NAMALWA (cell line): ENCODE data around the gene ZBED4.

Experiments
- DNase-seq: peaks from one replicate; pipeline ENCODE4 v3.0.0-alpha.2; 2015; ENCODE audit warnings: low spot score

Gene ZBED4

DNA sequence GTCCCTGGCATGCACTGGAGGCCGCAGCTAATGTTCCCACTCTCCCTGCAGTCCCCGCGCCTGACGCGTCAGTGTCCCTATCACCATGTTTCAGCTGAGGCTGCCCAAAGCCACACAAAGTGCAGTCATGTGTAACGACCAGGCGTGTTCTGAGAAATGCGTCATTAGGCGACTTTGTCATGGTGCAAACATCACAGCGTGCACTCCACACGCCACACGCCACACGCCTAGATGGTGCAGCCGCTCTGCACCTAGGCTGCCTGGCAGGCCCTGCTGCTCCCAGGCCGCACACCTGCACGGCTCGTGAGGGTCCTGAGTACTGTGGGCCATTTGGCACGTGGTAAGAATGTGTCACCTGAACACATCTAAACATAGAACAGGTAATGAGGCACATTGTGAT lies 67.2 kb downstream of the ZBED4 start:
- no peak for DNase-seq

DNA sequence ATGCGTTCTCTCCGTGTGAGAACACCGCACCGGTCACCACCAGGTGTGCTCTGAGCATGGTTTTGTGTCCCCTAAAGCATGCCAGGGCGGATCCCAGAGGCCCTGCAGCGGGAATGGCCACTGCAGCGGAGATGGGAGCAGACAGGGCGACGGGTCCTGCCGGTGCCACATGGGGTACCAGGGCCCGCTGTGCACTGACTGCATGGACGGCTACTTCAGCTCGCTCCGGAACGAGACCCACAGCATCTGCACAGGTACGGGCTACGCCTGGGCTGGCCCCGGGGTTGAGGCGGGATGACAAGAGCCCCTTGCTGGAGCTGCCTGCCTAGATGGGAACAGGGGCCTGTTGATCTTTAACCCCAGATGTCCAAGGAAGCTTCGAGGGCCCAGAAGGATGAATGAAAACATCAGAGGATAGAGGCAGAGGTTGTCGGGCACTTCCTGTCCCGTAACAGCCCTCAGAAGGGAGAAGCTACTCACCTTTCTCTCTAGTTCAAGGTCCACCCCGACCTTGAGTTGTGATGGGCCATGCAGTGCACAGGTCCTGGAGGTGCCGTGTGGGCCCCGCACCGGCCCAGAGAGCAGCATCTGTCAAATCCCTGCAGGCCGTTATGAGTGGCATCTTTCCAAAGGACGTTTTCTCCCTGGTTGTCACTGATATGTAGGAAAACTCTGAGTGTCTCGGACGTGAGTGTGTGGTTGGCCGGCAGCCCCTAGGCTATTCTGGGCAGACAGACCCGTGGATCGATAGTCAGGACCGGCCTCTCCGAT lies 68.0 kb downstream of the ZBED4 start:
- no peak for DNase-seq

DNA sequence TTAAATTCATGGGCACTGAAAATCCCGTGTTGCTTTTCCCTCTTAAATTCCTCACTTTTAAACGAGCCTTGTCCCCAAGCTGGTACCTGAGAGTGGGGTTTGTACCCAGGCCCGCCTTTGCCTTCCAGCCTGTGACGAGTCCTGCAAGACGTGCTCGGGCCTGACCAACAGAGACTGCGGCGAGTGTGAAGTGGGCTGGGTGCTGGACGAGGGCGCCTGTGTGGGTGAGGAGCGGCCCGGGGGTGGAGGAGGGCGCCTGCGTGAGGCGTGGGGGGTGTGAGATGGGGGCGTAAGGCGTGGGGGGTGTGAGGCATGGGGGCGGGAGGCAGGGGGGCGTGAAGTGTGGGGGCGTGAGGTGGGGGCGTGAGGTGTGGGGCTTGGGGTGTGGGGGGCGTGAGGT lies 68.8 kb downstream of the ZBED4 start:
- DNase-seq, result no peak

- DNase-seq, result no peak
These were observed 69.3 kb downstream of the ZBED4 start for GRCh38 chr22:49922926-49923325.

DNA sequence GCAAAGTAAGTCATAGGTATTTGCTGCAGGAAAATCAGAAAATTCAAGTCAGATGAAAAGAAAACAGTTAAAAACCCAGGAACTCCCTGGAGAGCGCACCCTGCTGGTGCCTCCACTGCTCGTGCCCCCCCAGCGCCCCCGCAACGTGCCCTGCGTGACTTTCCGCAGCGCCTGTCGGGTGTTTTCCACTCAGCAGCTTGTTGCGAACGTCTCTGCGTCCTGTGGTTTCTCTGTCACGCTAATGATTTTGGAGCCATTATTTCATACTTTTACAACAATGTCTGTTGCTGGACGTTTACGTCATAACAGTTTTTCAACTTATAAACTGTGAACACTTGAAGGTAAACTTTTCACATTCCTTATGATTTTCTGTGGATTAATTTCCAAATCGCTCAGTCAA lies 69.8 kb downstream of the ZBED4 start:
- no peak for DNase-seq

GRCh38 chr22:49924113-49924833 lies 70.6 kb downstream of the ZBED4 start:
- DNase-seq, result no peak

GRCh38 chr22:49925525-49926128 lies 72.0 kb downstream of the ZBED4 start:
- peak; percentile 37 for DNase-seq

- no peak for DNase-seq
These were observed 73.3 kb downstream of the ZBED4 start for GRCh38 chr22:49926916-49927315.

DNA sequence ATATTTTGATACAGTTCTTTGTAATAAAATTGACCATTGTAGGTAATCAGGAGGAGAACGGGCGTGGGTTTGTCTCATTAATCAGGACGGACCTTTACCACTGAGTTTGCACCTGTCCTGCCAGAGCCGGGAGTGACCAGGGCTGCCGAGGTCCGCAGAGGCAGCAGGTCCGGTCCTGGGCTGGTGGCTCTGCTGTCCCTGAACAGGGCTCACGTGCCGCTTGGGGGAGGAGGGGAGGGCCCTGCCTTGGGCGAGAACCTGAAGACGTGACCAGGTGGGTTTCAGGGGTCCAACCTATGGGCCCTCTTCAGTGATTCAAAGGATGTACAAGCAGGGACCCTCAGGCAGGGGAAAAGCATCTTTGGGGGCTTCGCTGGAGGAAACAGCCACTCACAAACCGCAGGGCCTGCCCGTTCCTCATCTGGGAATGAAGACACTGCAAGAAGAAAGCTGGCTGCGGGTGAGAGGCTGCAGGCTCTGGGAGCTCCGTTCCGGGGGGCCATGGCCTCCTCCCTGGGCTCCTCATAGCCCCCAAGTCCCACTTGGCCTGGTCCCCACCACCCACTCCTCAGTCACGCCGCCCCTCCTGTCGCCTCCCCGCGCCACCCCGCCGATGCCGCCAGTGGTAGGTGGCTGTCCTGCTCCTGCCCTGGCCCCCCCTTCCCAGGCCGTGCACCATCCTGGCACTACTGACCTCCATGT lies 74.0 kb downstream of the ZBED4 start:
- DNase-seq, result no peak

DNA sequence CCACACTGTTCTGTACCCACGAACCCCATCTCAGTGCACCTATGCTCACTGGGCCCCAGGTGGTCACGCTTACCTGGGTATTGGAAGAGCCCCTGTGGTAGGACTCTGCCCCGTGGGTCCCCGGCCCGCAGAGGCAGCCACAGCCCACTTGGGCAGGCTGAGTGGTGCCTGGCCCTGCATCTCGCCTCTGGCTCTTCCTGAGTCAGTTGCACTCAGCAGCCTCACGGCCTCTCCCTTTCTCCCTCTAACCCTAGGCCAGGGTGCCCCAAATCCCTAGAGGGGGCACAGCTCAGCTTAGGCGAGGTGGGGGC lies 74.5 kb downstream of the ZBED4 start:
- DNase-seq, result no peak

- no peak for DNase-seq
These were observed 75.0 kb downstream of the ZBED4 start for GRCh38 chr22:49928555-49929210.

GRCh38 chr22:49929211-49929979 lies 75.8 kb downstream of the ZBED4 start:
- peak; percentile 85 for DNase-seq

GRCh38 chr22:49929994-49930575 lies 76.4 kb downstream of the ZBED4 start:
- DNase-seq, result no peak

GRCh38 chr22:49930596-49931412 lies 77.2 kb downstream of the ZBED4 start:
- peak; percentile 86 for DNase-seq

DNA sequence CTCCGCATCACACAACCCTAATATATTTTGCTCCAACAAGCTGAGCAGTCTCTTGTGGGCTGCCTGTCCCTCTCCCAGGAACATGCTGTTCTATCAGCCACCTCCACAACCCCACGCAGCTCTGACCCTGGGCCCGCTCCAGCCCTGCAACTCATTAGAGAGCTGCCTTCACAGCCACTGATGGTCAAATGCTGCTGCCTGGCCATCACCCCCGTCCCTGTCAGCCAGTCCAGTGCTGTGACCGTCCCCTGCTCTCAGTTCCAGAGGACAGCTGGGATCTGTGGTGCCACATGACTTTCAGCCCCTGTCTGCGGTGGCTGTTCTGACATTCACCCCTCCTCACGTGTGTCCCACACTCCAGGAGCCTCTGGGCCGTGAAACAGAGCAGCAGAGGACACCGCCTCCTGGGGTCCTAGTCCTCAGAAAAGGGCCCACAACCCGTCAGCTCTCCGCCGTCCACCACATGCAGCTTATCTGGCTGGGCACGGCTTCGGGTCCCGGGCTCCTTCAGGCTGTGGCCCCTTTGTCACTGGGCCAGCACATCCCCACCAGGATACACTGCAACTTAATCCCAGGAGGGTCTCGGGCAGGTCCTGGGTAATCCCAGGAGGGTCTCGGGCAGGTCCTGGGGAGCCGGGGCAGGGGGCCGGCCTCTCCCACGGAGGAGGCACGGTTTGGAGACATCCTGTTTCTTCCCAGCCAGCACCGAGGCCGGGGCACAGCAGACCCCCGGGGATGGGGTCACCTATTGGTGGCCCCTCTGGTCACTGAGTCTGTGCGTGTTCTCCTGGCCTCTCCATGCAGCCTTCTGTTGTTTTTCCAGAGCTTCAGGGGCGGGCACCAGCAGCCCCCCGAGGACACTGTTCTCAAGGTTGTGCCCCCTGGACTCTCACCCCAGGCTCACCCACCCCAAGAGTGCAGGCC lies 79.9 kb downstream of the ZBED4 start:
- DNase-seq, result no peak

GRCh38 chr22:49934160-49934890 lies 80.7 kb downstream of the ZBED4 start:
- no peak for DNase-seq

DNA sequence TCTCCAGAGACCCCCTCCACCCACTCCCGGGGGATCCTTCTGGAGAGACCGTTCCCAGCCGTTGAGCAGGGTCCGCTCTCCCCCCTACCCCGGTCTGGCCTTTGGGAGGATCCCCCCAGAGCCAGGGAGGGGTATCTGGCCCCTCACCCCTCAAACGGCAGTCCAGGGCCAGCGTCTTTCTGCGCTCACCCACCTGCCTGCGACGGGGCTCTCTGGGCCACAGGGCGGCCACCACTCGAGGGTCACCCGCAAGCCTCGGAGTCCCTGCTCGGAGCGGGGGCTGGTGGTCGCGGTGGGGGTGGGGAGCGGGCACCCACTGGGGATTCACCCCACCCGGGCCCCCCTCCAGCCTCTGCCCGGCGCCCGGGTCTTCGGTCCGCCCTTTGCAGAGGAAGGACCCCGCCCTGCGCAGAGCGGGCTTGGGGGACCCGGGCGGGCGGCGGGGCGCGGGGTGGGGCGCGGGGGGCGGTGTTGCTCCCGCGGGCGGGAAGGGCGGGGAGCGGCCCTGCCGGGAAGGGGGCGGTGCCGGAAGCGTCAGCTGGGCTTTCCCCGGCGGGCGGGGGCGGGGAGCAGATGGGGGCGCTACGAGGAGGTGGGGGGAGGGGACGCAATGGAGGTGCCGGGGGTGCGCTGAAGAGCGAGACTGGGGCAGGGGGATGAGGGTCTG lies 81.4 kb downstream of the ZBED4 start:
- DNase-seq, result peak; percentile 59

DNA sequence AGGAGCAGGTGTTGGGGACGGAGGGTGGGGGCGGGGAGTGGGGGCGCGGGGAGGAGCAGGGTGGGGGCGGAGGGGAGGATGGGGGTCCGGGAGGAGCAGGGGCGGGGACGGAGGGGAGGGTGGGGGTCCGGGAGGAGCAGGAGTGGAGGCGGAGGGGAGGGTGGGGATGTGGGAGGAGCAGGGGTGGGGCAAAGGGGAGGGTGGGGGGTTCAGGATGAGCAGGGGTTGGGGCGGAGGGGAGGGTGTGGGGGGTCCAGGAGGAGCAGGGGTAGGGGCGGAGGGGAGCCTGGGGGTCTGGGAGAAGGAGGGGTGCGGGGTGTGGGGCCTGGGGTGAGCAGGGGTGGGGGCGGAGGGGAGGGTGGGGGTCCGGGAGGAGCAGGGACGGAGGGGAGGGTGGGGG lies 81.9 kb downstream of the ZBED4 start:
- DNase-seq, result no peak
